ENCODE results near the gene ZFAND4.
"Not testable (repeated sequence)": the region's sequence is repeated elsewhere in the genome, so short reads cannot be mapped to it uniquely, and the experiment has no call there.

ZFAND4 gene

GRCh38 chr10:45575966-45576597 lies 96.5 kb downstream of the ZFAND4 start:
- peaks cover 3% of the 10 kb centered on the region for H3K4me1 ChIP-seq
- no peak overlapping the region for H3K27ac ChIP-seq
- H3K4me2 ChIP-seq (ENCODE audit: low read length): no peak overlapping the region
- no peak overlapping the region for H2AFZ ChIP-seq
- peaks cover 36% of the 10 kb centered on the region for H3K79me2 ChIP-seq
- H3K9ac ChIP-seq: no peak overlapping the region
- H3K36me3 ChIP-seq (ENCODE audit: control insufficient read depth, insufficient read depth, low read length): no peaks in the 10 kb centered on the region
- H3K9me3 ChIP-seq (ENCODE audit: control insufficient read depth, low read length): no peaks in the 10 kb centered on the region
- H3K4me3 ChIP-seq (ENCODE audit: low read depth, low read length): no peak overlapping the region
- no peak for TF ChIP-seq CTCF (IDR thresholded peaks at IDR 0.05)
- no peaks in the 10 kb centered on the region for H3K27me3 ChIP-seq (ENCODE audit: control insufficient read depth, insufficient read depth, low read length)

DNA sequence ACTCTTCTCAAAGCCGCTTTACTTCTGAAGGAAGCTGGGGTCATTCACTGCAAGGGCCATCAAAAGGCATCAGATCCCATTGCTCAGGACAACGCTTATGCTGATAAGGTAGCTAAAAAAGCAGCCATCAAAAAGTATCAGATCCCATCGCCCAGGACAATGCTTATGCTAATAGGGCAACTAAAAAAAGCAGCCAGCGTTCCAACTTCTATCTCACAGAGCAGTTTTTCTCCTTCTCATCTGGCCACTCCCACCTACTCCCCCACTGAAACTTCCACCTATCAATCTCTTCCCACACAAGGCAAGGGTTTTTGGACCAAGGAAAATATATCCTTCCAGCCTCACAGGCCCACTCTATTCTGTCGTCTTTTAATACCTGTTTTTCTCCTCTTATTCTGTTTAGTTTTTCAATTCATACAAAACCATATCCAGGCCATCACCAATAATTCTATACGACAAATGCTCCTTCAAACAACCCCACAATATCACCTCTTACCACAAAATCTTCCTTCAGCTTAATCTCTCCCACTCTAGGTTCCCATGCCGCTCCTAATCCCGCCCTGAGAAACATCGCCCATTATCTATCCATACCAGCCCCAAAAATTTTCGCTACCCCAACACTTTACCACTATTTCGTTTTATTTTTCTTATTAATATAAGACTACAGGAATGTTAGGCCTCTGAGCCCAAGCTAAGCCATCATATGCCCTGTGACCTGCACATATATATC lies 97.4 kb downstream of the ZFAND4 start:
- not testable (repeated sequence) for H3K9ac ChIP-seq; H3K36me3 ChIP-seq (ENCODE audit: control insufficient read depth, insufficient read depth, low read length); H3K4me2 ChIP-seq (ENCODE audit: low read length); H2AFZ ChIP-seq; H3K4me1 ChIP-seq; H3K9me3 ChIP-seq (ENCODE audit: control insufficient read depth, low read length); H3K4me3 ChIP-seq (ENCODE audit: low read depth, low read length); H3K27ac ChIP-seq; H3K27me3 ChIP-seq (ENCODE audit: control insufficient read depth, insufficient read depth, low read length)
- H3K79me2 ChIP-seq: peaks cover 32% of the 10 kb centered on the region

GRCh38 chr10:45569471-45569870 lies 103.1 kb downstream of the ZFAND4 start:
- H3K4me3 ChIP-seq (ENCODE audit: low read depth, low read length): no peak overlapping the region
- peaks cover 22% of the 10 kb centered on the region for H3K79me2 ChIP-seq
- H3K4me2 ChIP-seq (ENCODE audit: low read length): no peak overlapping the region
- H3K36me3 ChIP-seq (ENCODE audit: control insufficient read depth, insufficient read depth, low read length): no peaks in the 10 kb centered on the region
- no peaks in the 10 kb centered on the region for H3K27me3 ChIP-seq (ENCODE audit: control insufficient read depth, insufficient read depth, low read length)
- no peaks in the 10 kb centered on the region for H3K9me3 ChIP-seq (ENCODE audit: control insufficient read depth, low read length)
- no peak overlapping the region for H2AFZ ChIP-seq
- H3K9ac ChIP-seq: no peak overlapping the region
- no peak for TF ChIP-seq CTCF (IDR thresholded peaks at IDR 0.05)
- H3K4me1 ChIP-seq: no peaks in the 10 kb centered on the region
- no peak overlapping the region for H3K27ac ChIP-seq

DNA sequence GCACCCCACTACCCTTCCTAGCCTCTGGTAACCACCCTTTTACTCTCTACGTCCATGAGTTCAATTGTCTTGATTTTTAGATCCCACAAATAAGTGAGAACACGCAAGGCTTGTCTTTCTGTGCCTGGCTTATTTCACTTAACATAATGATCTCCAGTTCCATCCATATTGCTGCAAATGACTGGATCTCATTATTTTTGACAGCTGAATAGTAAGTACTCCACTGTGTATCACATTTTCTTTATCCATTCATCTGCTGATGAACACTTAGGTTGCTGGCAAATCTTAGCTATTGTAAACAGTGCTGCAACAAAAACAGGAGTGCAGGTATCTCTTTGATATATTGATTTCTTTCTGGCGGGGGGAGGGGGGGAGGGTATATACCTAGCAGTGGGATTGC lies 106.2 kb downstream of the ZFAND4 start:
- H3K79me2 ChIP-seq: peaks cover 5% of the 10 kb centered on the region
- no peak overlapping the region for H3K4me3 ChIP-seq (ENCODE audit: low read depth, low read length)
- TF ChIP-seq CTCF (IDR thresholded peaks at IDR 0.05): no peak
- no peaks in the 10 kb centered on the region for H3K36me3 ChIP-seq (ENCODE audit: control insufficient read depth, insufficient read depth, low read length)
- H2AFZ ChIP-seq: no peak overlapping the region
- no peak overlapping the region for H3K27ac ChIP-seq
- H3K27me3 ChIP-seq (ENCODE audit: control insufficient read depth, insufficient read depth, low read length): no peaks in the 10 kb centered on the region
- H3K4me1 ChIP-seq: no peaks in the 10 kb centered on the region
- no peak overlapping the region for H3K4me2 ChIP-seq (ENCODE audit: low read length)
- no peak overlapping the region for H3K9ac ChIP-seq
- H3K9me3 ChIP-seq (ENCODE audit: control insufficient read depth, low read length): no peaks in the 10 kb centered on the region
